Epithelial cell of proximal tubule (primary cell): ENCODE data around the gene MYO10. TPM values are rescaled to one million over a fixed set of nuclear protein-coding genes. Genes with fewer than 3 reads are reported as not detected.

Experiments used
- DNase-seq: peaks from one replicate; pipeline ENCODE4 v3.0.0-alpha.2; 2011; ENCODE audit warnings: low read depth
- H3K4me3 ChIP-seq: 2 replicates; pipeline ENCODE4 v1.5.1; 2011; ENCODE audit warnings: low read depth, mild to moderate bottlenecking, low read length
- CTCF ChIP-seq: conservative IDR thresholded peaks from 2 replicates; pipeline ENCODE4 v1.5.1; 2012; ENCODE audit warnings: low read depth, mild to moderate bottlenecking, low read length
- total RNA-seq: library from RNA; depleted of rRNA; stranded (reverse); fragments of >200 nt; gene quantifications from 2 replicates; pipeline ENCODE4 v1.2.3, GENCODE V29; 2015

Gene MYO10
- total RNA-seq, 1 donor from 2014 or later: 31.5 TPM

- no peak overlapping the region for H3K4me3 ChIP-seq
- no peak for TF ChIP-seq CTCF
- no peak for DNase-seq
Measured at GRCh38 chr5:16927613-16928012, 8.5 kb downstream of the MYO10 start.

DNA sequence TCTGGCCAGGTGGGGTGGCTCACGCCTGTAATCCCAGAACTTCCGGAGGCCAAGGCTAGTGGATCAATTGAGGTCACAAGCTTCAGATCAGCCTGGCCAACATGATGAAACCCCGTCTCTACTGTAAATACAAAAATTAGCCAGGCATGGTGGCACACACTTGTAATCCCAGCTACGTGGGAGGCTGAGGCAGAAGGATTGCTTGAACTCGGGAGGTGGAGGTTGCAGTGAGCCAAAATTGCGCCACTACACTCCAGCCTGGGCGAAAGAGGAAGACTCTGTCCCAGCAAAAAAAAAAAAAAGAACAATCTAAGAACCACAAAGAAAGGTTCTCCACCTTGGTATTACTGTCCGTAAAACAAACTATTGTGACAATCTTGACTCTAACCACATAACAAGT is 9.7 kb downstream of the MYO10 start:
- no peak for DNase-seq
- H3K4me3 ChIP-seq: no peak overlapping the region
- no peak for TF ChIP-seq CTCF

DNA sequence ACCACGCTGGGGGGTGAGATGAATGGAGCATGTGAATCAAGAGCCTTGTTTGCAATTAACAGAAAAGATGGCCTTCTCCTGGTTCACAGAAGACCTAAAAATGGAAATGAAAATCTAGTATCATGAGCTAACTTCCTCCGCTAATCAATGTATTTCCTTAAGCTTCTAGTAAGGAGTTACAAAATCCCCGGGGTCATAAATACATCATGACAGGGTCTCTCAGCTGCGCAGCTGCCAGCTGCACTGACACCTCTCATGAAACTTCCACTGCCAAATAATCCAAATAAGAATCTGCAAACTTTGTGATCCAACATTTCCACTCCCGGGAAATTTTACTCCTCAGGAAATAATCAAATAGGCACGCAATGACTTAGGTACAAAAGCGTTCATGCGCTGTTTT is 11.9 kb downstream of the MYO10 start:
- DNase-seq: no peak
- H3K4me3 ChIP-seq: no peak overlapping the region
- TF ChIP-seq CTCF: no peak

DNA sequence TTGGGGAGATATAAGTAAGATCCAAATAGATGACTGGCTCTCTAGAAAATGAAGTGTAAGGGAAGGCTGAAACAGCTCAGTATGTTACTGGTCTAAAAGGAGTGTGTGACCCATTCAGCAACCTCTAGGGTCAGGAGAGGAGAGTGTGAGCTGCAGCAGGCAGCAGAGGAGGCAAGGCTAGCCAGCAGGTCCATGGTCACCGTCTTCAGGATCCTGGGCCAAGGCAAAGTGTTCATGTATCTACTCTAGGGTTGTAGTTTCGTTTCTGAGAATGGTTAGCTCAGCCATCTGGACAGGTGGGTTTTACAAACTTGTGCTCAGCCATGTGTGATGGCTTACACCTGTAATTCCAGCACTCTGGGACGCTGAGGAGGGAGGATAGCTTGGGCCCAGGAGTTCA is 13.7 kb downstream of the MYO10 start:
- no peak for DNase-seq
- no peak for TF ChIP-seq CTCF
- no peak overlapping the region for H3K4me3 ChIP-seq

DNA sequence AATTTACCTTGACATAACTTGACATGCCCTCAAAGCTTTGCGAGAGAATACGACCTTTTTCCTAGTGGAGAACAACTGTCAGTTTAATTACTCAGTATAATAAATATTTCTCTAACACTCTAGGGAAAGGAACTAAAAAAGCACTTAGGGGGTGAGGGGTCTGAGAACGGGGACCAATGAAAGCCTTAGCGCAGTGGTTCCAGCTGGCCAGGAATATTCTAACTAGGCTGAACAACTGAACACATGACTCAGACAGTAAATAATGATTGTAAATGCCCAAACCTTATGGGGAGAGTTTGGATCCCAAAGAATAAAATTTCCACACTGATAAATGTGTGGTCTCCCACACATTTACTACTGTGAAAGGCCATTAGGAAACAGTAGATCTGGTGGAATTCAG is 14.9 kb downstream of the MYO10 start:
- DNase-seq: no peak

GRCh38 chr5:16920109-16920816 is 15.8 kb downstream of the MYO10 start:
- TF ChIP-seq CTCF: no peak
- H3K4me3 ChIP-seq: no peak overlapping the region
- DNase-seq: no peak

More for the DNA sequence above, 14.9 kb downstream of the MYO10 start:
- TF ChIP-seq CTCF: no peak
- H3K4me3 ChIP-seq: no peak overlapping the region
